Measurements from ENCODE around the gene DVL1.

Gene DVL1

GRCh38 chr1:1355416-1355815, 6.2 kb upstream of the DVL1 start:
- DNase-seq (ENCODE audit: low spot score), result no peak

- DNase-seq (ENCODE audit: low spot score), result no peak
These were observed 5.3 kb upstream of the DVL1 start for GRCh38 chr1:1354271-1355247.

GRCh38 chr1:1353389-1354151, 4.4 kb upstream of the DVL1 start:
- DNase-seq (ENCODE audit: low spot score), result no peak

GRCh38 chr1:1352786-1353388, 3.7 kb upstream of the DVL1 start:
- DNase-seq (ENCODE audit: low spot score), result no peak

- no peak for DNase-seq (ENCODE audit: low spot score)
These were observed 2.6 kb upstream of the DVL1 start for GRCh38 chr1:1351511-1352427.

- DNase-seq (ENCODE audit: low spot score), result no peak
These were observed 580 bp downstream of the DVL1 start for GRCh38 chr1:1348420-1349255.

GRCh38 chr1:1347663-1348419, 1.4 kb downstream of the DVL1 start:
- DNase-seq (ENCODE audit: low spot score), result peak; percentile 92

GRCh38 chr1:1347026-1347595, 2.1 kb downstream of the DVL1 start:
- DNase-seq (ENCODE audit: low spot score), result no peak

GRCh38 chr1:1346501-1346890, 2.7 kb downstream of the DVL1 start:
- DNase-seq (ENCODE audit: low spot score), result no peak

GRCh38 chr1:1345860-1346500, 3.2 kb downstream of the DVL1 start:
- no peak for DNase-seq (ENCODE audit: low spot score)

- no peak for DNase-seq (ENCODE audit: low spot score)
These were observed 3.8 kb downstream of the DVL1 start for GRCh38 chr1:1345384-1345783.

GRCh38 chr1:1344655-1345361, 4.4 kb downstream of the DVL1 start:
- peak; percentile 96 for DNase-seq (ENCODE audit: low spot score)

- DNase-seq (ENCODE audit: low spot score), result no peak
These were observed 5.3 kb downstream of the DVL1 start for GRCh38 chr1:1343811-1344421.

GRCh38 chr1:1342584-1343115, 6.6 kb downstream of the DVL1 start:
- DNase-seq (ENCODE audit: low spot score), result no peak

GRCh38 chr1:1342061-1342562, 7.1 kb downstream of the DVL1 start:
- no peak for DNase-seq (ENCODE audit: low spot score)

- DNase-seq (ENCODE audit: low spot score), result no peak
These were observed 7.6 kb downstream of the DVL1 start for GRCh38 chr1:1341549-1342021.

GRCh38 chr1:1340791-1341548, 8.2 kb downstream of the DVL1 start:
- no peak for DNase-seq (ENCODE audit: low spot score)

Data from HuH-7.5 (cell line).